Activated CD4-positive, alpha-beta T cell treated with anti-CD3 and anti-CD28 coated beads for 36 hours (primary cell): Measurements from ENCODE around the gene DLGAP1. TPM values are rescaled to one million over a fixed set of nuclear protein-coding genes. Genes with fewer than 3 reads are reported as not detected.

ENCODE experiments used
- ATAC-seq: fragments of 200-7000 bp; cut with Tn5 transposase; one replicate; pipeline ENCODE4 v1.10.0; 2021; ENCODE audit warnings: mild to moderate bottlenecking, moderate library complexity
- CTCF ChIA-PET: fragments of 350-600 bp; sonication (Branson Sonifier 250); formaldehyde crosslinking; loops from one replicate; lab custom pipeline; 2021; ENCODE audit warnings: antibody characterized with exemption; lab: Charles Lee
- POLR2A ChIA-PET: fragments of 350-600 bp; sonication (Branson Sonifier 250); formaldehyde crosslinking; loops from one replicate; lab custom pipeline; 2021; ENCODE audit warnings: antibody characterized with exemption, inconsistent platforms; lab: Charles Lee
- DNase-seq: peaks from one replicate; pipeline ENCODE4 v3.0.0-alpha.2; 2020
- H3K27ac Mint-ChIP-seq: one replicate; pipeline ENCODE4 v1.8.0; 2021; ENCODE audit warnings: mixed read lengths
- H3K27me3 Mint-ChIP-seq: one replicate; pipeline ENCODE4 v1.8.0; 2021; ENCODE audit warnings: mixed read lengths
- H3K36me3 Mint-ChIP-seq: one replicate; pipeline ENCODE4 v1.8.0; 2021; ENCODE audit warnings: low read depth, mixed read lengths
- H3K4me1 Mint-ChIP-seq: one replicate; pipeline ENCODE4 v1.8.0; 2021; ENCODE audit warnings: mixed read lengths
- H3K4me3 Mint-ChIP-seq: one replicate; pipeline ENCODE4 v1.8.0; 2021; ENCODE audit warnings: mild to moderate bottlenecking, moderate library complexity, mixed read lengths
- H3K9me3 Mint-ChIP-seq: one replicate; pipeline ENCODE4 v1.8.0; 2021; ENCODE audit warnings: low read depth, mixed read lengths
- intact Hi-C, 2 experiments: fragments of 100-400 bp; cut with DNase I in 1 of 2; cut with micrococcal nuclease in 1 of 2; formaldehyde crosslinking; loops; one replicate each; pipeline versions ENCODE4 v1.14.2 to v1.15.1; 2022 to 2024; cut with DNase I, micrococcal nuclease
- total RNA-seq, 2 experiments: library from RNA; stranded (reverse); gene quantifications; one replicate each; pipeline ENCODE4 v1.2.3, GENCODE V29; 2021

Gene DLGAP1
- total RNA-seq, 2 experiments from 2014 or later, result 0.14 TPM; not detected in 1

DNA sequence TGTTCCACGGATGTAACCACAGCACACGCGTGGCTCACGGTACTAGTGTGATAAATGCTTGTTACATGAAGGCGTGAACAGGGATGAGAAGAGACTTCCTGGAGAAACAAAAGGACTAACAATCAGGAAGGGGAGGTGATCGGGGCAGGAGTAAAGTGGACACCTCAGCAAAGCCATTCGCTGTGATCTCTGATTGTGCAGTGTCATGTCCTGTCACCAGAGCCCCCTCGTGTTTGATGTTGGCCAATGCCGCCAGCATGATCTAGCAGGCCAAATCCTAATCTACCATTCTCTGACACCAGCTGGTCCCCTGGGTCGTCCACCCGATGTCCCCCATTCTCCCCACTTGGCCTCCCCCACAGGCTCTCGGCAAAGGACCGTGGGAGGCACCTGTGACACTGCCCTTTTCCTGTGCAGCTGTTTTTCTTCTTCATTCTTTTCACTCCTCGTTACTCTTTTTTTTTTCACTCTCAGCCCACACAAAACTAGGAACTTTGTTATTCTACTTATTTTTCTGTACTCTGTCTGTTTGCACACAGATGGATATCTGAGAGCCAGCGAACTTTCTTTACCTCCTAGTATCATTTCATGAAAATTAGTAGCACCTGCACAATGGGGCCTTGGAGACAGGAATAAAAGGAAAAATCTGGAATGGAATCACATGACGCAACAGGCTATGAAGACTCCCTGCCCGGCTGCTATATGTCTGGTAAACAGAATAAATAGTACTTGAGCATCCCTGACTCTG, 858.3 kb downstream of the DLGAP1 start:
- Mint-ChIP-seq H3K27ac (peak overlapping the region; percentile 99), H3K4me3 (peak overlapping the region; percentile 92), H3K4me1 (peaks cover 60% of the 10 kb centered on the region), H3K27me3 (no peaks in the 10 kb centered on the region), H3K36me3 (peaks cover 33% of the 10 kb centered on the region), H3K9me3 (no peaks in the 10 kb centered on the region)
- peak; percentile 73 for DNase-seq
- ChIA-PET POLR2A (interaction anchor here (0.6 to 3.2 kb wide), 3 partner anchors 11 to 145 kb away, joined by 3 to 58 read pairs (median 10); no protein-coding TSS in a partner anchor), CTCF (interaction anchor here (0.6 to 6.1 kb wide), 7 partner anchors 32 to 274 kb away, joined by 3 to 60 read pairs (median 3); no protein-coding TSS in a partner anchor)
- intact Hi-C loops, result loop anchor here in 1 of 2 experiments (5.0 to 10.0 kb wide), 2 partner anchors 615 to 1698 kb away; partner anchors contain the start of gene ZBTB14
- no peak for ATAC-seq

DNA sequence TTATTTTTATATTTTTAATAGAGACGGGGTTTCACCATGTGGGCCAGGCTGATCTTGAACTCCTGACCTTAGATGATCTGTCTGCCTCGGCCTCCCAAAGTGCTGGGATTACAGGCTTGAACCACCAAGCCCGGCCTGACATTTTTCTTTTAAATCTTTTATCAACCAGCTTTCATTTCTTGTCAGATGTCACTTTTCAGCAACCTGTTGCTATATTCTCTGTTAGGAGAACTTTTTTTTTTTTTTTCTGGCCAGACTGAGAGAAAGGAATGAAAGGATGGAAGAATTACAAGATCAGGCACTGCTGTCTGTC, 858.8 kb downstream of the DLGAP1 start:
- Mint-ChIP-seq H3K36me3 (peaks cover 33% of the 10 kb centered on the region), H3K4me1 (peaks cover 62% of the 10 kb centered on the region), H3K9me3 (no peaks in the 10 kb centered on the region), H3K27ac (peak overlapping the region; percentile 99), H3K4me3 (peak overlapping the region; percentile 92), H3K27me3 (no peaks in the 10 kb centered on the region)
- intact Hi-C loops, result loop anchor here in 1 of 2 experiments (5.0 to 10.0 kb wide), 2 partner anchors 614 to 1699 kb away; partner anchors contain the start of gene ZBTB14
- no peak for ATAC-seq
- ChIA-PET POLR2A (interaction anchor here (0.6 to 3.2 kb wide), 5 partner anchors 11 to 332 kb away, joined by 3 to 58 read pairs (median 8); no protein-coding TSS in a partner anchor), CTCF (interaction anchor here (0.6 to 6.1 kb wide), 10 partner anchors 11 to 350 kb away, joined by 3 to 60 read pairs (median 3); no protein-coding TSS in a partner anchor)
- DNase-seq, result no peak

DNA sequence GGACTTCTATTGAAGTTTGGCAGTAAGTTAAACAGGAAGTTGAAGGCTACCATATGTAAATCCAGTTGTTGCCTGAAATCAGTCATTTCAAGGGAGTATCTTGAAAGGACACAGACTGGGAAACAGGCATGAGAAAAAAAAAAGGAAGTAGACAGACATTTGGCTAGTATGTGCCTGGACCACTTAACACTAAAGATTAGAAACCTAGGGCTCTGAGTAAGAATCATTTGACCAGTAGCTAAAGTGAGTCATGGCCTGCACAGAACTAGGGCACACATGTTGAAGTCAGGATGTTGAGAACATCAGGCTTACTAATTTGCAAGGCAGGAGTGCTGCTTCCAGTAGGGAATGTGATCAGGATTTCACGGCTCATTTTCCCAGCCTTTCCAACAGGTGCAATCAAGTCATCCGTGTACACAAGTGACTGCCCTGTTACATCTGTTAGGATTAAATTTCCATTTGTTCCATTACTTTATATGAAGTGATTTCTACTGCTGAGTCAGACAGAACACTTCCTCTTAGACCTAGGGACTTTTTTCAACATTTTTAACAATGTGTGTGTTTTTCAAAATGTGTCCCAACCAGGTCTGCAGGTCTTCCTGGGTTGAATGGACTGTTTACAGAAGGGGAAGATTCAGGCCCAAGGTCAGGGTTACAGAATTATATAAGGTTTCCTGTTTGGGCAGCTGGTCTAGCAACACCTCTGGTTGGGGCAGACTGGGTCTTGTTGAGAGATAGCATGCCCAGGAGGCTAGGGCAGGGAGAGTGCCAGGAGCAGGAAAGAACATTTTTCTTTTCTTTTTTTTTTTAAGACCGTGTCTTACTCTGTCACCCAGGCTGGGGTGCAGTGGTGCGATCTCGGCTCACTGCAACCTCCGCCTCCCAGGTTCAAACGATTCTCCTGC, 859.5 kb downstream of the DLGAP1 start:
- Mint-ChIP-seq H3K4me1 (peaks cover 62% of the 10 kb centered on the region), H3K9me3 (no peaks in the 10 kb centered on the region), H3K4me3 (peak overlapping the region; percentile 92), H3K27ac (peak overlapping the region; percentile 99), H3K36me3 (peaks cover 33% of the 10 kb centered on the region), H3K27me3 (no peaks in the 10 kb centered on the region)
- intact Hi-C loops, result loop anchor here (1.0 to 10.0 kb wide), 14 partner anchors 9 to 1699 kb away; partner anchors contain the start of genes MYL12B (in 1 of the 2) and ZBTB14 (in 1 of the 2)
- ChIA-PET CTCF (interaction anchor here (0.6 to 6.1 kb wide), 24 partner anchors 8 to 349 kb away, joined by 3 to 60 read pairs (median 5); no protein-coding TSS in a partner anchor), POLR2A (interaction anchor here (0.6 to 3.2 kb wide), 9 partner anchors 8 to 331 kb away, joined by 3 to 58 read pairs (median 8); no protein-coding TSS in a partner anchor)
- DNase-seq, result peak; percentile 56
- peak; percentile 54 for ATAC-seq

DNA sequence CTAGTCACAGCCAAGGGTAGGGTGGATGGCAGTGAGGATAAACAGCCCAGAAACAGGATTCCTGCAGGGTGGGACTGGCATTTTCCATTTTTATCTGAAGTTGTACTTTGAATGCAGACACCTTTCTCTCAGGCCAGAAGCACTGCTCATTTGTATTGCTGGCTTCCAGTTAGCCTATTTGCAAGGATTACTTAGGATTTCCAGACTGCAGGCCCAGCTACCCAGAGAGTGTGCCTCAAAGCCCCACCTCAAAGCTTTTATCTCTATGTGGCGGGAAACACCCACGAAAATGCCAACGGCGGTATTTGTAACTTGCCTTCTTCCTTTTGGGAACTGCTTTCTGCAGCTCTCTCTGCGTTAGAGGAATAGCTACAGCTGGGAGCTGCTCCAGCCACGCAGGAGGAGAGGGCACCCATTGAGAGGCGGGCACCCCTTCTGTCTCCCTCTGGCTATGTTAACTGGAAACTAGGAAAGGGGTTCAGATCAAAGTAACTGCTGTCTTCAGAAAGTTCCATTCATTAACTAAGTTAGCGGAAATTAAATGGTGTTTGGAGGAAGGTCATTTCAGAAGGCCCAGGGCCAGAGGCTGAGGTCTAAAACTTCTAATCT, 860.2 kb downstream of the DLGAP1 start:
- Mint-ChIP-seq H3K36me3 (peaks cover 33% of the 10 kb centered on the region), H3K9me3 (no peaks in the 10 kb centered on the region), H3K27me3 (no peaks in the 10 kb centered on the region), H3K4me3 (peak overlapping the region; percentile 92), H3K27ac (peak overlapping the region; percentile 99), H3K4me1 (peaks cover 62% of the 10 kb centered on the region)
- POLR2A ChIA-PET, result interaction anchor here (0.5 to 3.2 kb wide), 8 partner anchors 9 to 166 kb away, joined by 3 to 58 read pairs (median 5); no protein-coding TSS in a partner anchor
- ATAC-seq, result peak; percentile 3
- CTCF ChIA-PET, result interaction anchor here (0.5 to 6.1 kb wide), 41 partner anchors 9 to 533 kb away, joined by 3 to 60 read pairs (median 5); partner anchors contain the start of gene MYL12B
- peak; percentile 56 for DNase-seq
- intact Hi-C loops, result loop anchor here (1.0 to 10.0 kb wide), 24 partner anchors 9 to 1700 kb away; partner anchors contain the start of genes MYL12B (in 2 of the 2) and ZBTB14 (in 1 of the 2)

DNA sequence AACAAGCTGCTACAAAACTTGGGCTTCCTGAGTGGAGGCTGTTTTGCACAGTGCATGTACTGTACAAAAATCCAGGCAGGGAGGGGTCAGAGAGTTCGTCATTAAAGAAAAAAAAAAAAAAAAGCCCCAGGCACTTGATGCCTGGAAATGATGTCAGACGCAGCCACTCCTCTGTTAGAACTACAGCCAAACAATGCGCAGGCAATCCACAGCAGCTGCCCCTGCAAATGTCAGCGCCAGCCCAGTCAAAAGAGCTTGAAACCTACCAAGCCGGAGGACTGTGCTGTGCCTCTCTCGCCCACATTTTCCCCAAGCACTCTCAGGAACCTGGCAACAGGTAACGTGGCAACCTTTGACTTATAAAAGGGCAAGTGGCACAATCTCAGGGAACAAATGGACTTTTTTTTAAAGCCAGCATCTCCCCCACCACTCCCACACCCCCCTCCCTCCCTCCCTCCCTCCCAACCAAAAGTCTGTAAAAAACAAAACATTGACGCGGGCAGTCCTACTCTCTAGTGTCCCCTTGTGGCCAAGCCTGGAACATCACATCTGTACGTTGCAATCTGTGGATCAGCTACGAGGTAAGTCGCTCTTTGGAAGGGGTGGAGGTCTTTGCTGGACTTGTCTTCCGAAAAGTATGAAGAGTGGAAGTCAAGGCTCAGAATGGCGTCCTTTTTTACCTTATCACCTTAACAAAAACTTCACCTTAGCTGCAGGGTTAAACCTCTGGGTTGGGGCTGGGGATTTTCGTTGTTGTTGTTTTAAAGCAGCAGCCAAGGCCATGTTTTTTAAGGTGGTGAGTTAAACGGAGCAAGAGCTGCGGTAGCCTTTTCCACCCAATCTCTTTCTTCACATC, 861.0 kb downstream of the DLGAP1 start:
- Mint-ChIP-seq H3K9me3 (no peaks in the 10 kb centered on the region), H3K27ac (peak overlapping the region; percentile 99), H3K27me3 (no peaks in the 10 kb centered on the region), H3K4me3 (peak overlapping the region; percentile 92), H3K4me1 (peaks cover 58% of the 10 kb centered on the region), H3K36me3 (peaks cover 30% of the 10 kb centered on the region)
- DNase-seq, result peak; percentile 92
- ChIA-PET POLR2A (interaction anchor here (0.5 to 3.2 kb wide), 17 partner anchors 10 to 676 kb away, joined by 3 to 58 read pairs (median 5); partner anchors contain the start of gene MYL12B), CTCF (interaction anchor here (0.5 to 6.1 kb wide), 46 partner anchors 9 to 532 kb away, joined by 3 to 60 read pairs (median 4); partner anchors contain the start of gene MYL12B)
- ATAC-seq, result peak; percentile 81
- intact Hi-C loops, result loop anchor here (1.0 to 10.0 kb wide), 21 partner anchors 10 to 1701 kb away; partner anchors contain the start of genes MYL12B (in 2 of the 2) and ZBTB14 (in 1 of the 2)

DNA sequence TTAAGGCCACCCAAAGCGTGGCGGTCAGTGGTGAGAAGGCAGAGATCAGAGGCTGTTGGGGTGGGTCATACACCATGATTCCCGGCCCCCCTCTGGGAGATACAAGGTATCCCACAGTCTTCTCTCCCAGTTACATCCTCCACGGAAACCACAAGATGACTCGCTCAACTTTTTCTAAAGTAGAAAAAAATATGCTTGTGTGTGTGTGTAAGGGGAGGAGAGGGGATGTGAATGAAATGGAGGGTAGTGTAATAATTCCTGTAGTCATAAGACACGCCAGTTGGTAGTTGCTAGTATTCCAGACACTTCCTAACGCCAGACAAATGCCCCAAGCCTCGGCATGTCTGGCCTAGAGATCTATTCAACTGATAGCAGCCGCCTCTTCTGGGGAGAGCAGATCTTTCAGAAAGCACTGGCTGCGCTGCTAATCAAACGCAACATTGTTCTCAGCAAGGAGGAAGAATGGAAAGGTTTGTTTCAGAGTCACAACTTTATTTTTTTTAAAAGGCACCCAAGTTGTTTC, 861.7 kb downstream of the DLGAP1 start:
- peak overlapping the region; percentile 99 for H3K27ac Mint-ChIP-seq
- intact Hi-C loops, result loop anchor here (5.0 to 10.0 kb wide), 3 partner anchors 296 to 1701 kb away; partner anchors contain the start of gene ZBTB14 (in 1 of the 2)
- POLR2A ChIA-PET, result interaction anchor here (0.5 to 3.2 kb wide), 7 partner anchors 10 to 332 kb away, joined by 3 to 58 read pairs (median 6); partner anchors contain the start of gene MYL12B
- no peaks in the 10 kb centered on the region for H3K27me3 Mint-ChIP-seq
- peaks cover 55% of the 10 kb centered on the region for H3K4me1 Mint-ChIP-seq
- peaks cover 29% of the 10 kb centered on the region for H3K36me3 Mint-ChIP-seq
- DNase-seq, result no peak
- peak overlapping the region; percentile 92 for H3K4me3 Mint-ChIP-seq
- peak; percentile 5 for ATAC-seq
- CTCF ChIA-PET, result interaction anchor here (0.7 to 6.1 kb wide), 30 partner anchors 9 to 532 kb away, joined by 3 to 60 read pairs (median 6); no protein-coding TSS in a partner anchor
- no peaks in the 10 kb centered on the region for H3K9me3 Mint-ChIP-seq

DNA sequence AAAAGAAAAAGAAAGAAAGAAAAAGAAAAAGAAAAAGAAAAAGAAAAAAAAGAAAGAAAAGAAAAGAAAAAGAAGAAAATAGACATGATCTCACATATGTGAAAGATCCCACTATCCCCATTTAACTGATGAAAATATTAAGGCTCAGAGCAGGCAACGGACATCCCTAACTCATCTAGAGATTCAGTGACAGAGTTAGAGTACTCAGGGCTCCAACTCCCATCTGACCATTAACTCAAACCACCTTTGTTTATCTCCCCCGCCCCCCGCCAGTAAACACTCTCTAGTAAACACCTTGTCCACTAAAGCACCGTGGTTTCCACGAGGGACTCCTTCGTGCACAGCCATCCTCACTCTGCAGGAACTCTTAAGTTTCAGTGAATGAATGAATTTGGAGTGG, 862.2 kb downstream of the DLGAP1 start:
- Mint-ChIP-seq H3K27ac (peak overlapping the region; percentile 99), H3K27me3 (no peaks in the 10 kb centered on the region), H3K4me1 (peaks cover 52% of the 10 kb centered on the region), H3K9me3 (no peaks in the 10 kb centered on the region), H3K36me3 (peaks cover 25% of the 10 kb centered on the region), H3K4me3 (peak overlapping the region; percentile 92)
- ATAC-seq (no peak), DNase-seq (no peak)
- ChIA-PET CTCF (interaction anchor here (2.5 to 6.1 kb wide), 2 partner anchors 73 to 134 kb away, joined by 13 to 60 read pairs; no protein-coding TSS in a partner anchor), POLR2A (interaction anchor here (0.7 kb wide), 1 partner anchor 25 kb away, joined by 4 read pairs; no protein-coding TSS in a partner anchor)
- intact Hi-C loops, result loop anchor here (5.0 to 10.0 kb wide), 3 partner anchors 296 to 1702 kb away; partner anchors contain the start of gene ZBTB14 (in 1 of the 2)

DNA sequence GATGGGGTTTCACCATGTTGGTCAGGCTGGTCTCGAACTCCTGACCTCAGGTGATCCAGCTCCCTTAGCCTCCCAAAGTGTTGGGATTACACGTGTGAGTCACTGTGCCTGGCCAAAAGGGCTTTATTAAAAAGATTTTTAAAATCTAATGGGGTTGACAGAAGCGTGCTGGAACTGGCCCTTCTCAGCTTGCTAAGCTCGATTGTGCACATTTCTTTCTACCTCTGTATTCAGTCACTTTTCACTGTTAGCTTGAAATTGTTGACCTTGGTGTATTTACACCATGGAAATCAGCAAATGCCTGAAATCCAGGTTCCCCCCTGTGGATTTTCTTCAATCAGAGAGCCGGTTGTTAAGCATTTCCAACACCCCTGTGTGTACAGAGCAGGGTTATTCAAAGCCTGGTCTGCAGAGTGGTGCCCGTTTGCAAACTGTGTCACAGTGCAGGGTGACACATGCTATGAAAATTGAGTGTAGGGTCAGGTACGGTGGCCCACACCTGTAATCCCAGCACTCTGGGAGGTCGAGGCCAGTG, 864.9 kb downstream of the DLGAP1 start:
- no peak for DNase-seq
- H3K4me3 Mint-ChIP-seq, result no peak overlapping the region
- intact Hi-C loops, result loop anchor here (5.0 to 10.0 kb wide), 3 partner anchors 293 to 1705 kb away; partner anchors contain the start of gene ZBTB14 (in 1 of the 2)
- ATAC-seq, result no peak
- POLR2A ChIA-PET, result no interaction called here
- CTCF ChIA-PET, result interaction anchor here (0.9 to 2.5 kb wide), 4 partner anchors 16 to 136 kb away, joined by 3 to 13 read pairs (median 4); no protein-coding TSS in a partner anchor
- H3K27me3 Mint-ChIP-seq, result no peaks in the 10 kb centered on the region
- H3K9me3 Mint-ChIP-seq, result no peaks in the 10 kb centered on the region
- H3K27ac Mint-ChIP-seq, result no peak overlapping the region
- H3K4me1 Mint-ChIP-seq, result peaks cover 52% of the 10 kb centered on the region
- H3K36me3 Mint-ChIP-seq, result peaks cover 5% of the 10 kb centered on the region
